GM18498 (cell line): Measurements from ENCODE around the gene EIF6.

ENCODE experiments used
- ATAC-seq: cut with Tn5 transposase; IDR thresholded peaks from one replicate; pipeline ENCODE4 v1.9.1; 2021; ENCODE audit warnings: mild to moderate bottlenecking, moderate library complexity; ENCODE audit not compliant: unreplicated experiment

The EIF6 gene

GRCh38 chr20:35232575-35232974, 52.0 kb downstream of the EIF6 start:
- ATAC-seq, result no peak
